ENCODE results near the gene SASH1.

The SASH1 gene

DNA sequence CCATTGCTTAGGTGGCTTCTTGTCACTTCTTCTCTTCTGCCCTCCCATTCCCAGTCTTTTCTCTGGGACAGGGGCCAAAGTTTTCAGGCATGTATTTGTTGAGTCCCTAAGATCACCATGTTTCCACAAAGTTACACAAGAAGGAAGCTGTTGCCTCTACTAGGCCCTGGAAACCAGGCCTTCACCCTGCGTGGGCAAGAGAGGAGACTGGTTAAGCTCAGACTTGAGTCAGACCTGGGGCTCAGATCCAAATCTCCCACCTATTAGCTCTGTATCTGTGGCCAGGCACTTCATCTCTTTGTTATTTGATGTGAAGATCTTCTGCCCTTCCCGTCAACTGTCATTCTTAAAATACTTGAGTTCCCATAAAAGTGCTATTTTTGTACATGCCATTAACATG, 154.6 kb downstream of the SASH1 start:
- no peak for DNase-seq (ENCODE audit: low read depth)

DNA sequence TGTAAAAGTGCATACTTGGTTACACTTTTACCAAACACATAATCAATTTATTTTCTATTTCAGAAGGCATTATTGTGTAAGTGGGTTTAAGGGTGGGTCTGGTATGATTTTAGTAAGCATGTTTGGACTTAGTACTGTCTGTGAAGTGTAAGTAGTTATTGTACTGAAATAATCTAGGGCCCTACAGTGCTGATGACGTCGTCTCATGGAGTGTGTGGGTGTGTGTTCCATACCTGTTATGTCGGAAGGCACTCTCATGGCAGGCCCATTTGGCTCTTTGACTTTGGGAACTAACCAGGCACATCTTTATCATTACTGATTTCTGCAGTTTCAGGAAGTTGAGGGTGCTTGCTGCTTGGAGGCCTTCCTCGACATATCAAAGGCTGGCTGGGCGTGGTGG, 155.1 kb downstream of the SASH1 start:
- no peak for DNase-seq (ENCODE audit: low read depth)

DNA sequence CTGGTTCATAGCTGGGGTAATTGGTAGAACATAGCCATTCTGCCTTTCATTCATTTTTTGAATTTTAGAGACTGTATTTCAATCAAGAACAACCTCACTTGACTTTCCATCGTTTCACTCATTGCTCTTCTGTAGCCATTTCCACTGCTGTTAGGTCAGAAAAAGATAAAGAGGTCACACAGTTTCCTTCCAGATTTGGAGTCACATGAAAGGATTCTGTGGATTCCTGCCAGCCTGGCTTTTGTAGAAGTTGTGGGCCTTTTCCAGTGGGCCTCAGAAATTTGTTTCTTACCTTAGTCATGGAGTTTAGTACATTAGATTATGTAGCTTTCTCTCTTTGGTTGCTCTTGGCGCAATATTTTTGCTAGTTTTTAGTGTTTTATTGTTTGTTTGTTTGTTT, 157.8 kb downstream of the SASH1 start:
- no peak for DNase-seq (ENCODE audit: low read depth)

DNA sequence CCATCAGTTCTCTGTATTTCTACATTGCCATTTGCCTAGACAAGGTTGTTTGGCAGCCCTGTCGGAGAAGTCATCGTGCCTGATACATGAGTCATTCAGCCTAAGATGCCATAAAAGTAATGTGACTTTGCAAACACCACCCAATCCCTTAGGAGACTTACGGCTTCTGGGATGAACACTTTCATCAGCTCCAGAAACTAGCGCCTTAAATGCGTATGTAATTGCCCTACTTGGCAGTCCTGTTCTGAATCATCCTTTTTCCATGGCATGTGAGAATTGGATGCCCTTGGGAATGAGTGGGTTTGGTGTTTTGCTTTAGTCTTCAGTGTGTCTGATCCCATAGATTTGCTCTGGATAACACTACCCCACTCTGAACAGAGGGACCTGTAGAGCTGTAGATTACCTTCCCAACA, 158.5 kb downstream of the SASH1 start:
- no peak for DNase-seq (ENCODE audit: low read depth)

DNA sequence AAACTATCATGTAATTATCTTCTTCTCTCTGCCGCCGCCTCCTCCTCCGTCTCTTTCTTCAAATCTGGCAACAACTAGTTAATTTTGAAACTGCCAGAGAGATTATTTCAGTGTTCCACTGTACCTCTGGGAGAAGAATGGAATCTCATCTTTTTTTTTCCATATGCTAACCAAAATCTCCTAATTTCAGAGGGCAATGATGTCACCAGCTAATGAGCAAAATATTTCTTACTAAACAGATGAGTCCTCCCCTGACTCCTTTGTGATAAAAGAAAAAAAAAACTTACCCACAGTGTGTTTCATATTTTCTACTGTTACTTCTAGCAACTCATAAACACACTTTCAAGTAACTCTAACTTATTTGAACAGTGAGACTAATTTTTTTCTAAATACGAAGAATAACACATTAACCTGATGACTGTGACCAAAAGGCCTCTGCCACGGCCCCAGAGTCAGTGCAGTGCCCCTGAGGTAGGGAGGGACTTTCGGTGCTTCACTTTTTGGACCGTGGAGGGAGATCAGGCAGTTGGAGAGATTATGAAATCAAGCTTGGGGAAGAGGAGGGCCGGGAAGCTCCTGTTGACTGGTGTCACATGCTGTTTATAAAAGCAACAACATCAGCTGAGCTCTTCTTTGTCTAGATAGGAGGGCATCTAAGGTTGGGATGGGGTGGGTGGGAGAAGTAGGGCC, 159.6 kb downstream of the SASH1 start:
- no peak for DNase-seq (ENCODE audit: low read depth)

DNA sequence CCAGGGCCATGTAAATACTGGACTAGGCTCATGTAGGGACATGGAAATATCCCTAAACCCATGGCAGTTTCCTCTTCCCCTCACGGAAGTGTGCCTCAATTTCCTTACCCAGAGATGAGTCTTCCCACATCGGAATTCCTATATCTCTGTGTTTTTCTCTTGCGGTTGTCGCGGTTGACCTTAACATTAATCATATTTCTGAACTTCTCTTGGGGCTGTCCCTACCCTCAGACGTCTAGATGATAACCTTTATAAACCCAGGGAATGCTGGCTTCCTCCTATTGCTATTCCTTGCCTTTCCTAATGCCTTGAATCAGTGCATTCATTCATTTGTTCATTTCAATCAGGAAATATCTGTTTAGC, 160.1 kb downstream of the SASH1 start:
- no peak for DNase-seq (ENCODE audit: low read depth)

DNA sequence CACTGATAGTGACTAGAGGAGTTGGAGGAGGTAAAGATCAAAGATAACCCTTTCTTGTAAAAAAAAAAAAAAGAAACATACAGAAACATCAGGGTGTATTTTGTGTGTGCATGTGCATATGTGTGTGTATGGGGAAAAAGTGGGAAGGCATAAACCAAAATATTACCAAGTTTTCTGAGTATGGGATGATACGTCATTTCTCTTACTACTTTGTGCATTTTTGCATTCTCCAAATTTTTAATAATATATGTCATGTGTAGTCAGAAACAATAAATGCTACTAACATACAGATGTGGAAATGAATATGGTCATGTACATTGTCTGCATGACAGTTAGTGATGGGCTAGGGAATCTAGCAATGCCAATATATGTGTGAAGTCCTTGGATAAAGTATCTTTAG, 161.1 kb downstream of the SASH1 start:
- DNase-seq (ENCODE audit: low read depth), result no peak

DNA sequence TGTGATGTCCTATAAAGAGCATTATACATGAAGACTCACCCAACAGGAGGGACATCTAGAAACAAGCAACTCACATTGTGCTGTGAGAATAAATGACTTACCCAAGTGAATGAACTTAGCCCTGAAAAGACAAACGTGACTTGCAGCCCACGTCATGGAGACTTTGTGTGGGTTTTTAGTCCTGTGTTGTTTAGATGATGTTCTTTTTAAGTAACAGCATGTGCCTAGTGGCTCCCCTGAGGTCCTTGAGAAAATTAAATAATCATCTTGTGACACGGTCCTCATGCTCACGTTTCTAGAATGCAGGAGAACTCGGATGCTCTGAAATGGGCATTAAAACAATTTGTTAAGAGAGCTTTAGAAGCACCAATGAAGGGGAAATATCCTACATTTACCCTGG, 165.1 kb downstream of the SASH1 start:
- DNase-seq (ENCODE audit: low read depth), result no peak

DNA sequence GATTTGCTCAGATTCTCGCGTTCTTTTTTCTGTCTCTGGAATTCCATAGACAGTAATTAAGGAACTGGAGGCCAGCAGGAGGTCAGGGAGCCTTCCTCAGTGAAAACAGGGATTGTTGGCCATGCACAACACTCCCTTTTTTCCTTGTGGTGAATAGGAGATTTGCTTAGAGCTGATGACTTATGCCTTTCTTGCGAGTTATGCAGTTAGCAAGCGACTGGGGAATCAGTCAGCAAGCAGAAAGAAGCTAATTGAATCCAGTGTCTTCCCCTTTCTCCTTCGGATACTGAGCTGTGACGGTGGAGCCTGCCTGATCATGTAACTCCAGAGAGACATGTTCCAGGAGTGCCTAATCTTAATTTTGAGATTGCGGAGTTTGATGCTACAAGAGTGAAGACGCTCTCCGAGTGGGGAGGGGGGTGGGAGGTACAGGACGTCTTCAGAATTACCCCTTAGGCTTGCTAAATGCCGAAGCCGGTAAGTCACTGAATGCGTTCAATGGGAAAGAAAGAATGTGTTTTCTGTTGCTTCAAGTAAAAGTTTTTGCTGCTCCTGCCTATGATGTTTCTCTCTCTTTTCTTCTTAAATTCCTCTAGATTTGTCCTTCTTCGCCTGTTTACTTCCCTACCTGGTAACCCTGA, 165.9 kb downstream of the SASH1 start:
- no peak for DNase-seq (ENCODE audit: low read depth)

DNA sequence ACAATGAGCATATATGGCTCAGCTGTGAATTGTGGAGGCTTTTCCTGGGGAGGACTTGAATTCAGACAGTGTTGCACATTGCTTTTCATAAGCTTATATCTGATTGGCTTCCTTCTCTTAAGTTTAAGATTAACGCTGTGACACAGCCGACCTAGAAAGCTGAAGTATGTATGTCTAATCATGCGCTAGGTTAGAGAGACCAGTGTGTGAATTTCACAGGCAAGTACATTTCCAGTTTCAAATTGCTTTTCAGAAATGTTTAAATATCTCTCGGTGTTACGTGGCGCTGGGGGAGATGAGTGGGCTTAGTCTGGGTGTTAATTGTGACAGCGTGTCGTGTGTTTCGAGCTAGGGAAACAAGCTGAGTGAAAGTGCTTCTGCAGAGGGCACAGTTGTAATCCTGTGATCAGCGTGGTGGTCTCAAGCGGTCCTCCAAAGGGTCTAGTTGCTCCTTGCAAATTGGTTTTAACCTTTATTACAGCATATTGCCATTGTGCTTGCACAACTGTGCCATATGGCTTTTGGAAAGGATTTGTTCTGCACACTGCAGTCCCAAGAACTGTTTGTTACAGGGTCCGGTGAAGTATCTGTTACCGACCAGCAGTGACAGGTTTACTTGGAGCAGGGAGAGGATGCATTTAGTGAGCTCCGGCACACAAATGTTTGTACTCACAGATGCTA, 166.6 kb downstream of the SASH1 start:
- DNase-seq (ENCODE audit: low read depth), result no peak

DNA sequence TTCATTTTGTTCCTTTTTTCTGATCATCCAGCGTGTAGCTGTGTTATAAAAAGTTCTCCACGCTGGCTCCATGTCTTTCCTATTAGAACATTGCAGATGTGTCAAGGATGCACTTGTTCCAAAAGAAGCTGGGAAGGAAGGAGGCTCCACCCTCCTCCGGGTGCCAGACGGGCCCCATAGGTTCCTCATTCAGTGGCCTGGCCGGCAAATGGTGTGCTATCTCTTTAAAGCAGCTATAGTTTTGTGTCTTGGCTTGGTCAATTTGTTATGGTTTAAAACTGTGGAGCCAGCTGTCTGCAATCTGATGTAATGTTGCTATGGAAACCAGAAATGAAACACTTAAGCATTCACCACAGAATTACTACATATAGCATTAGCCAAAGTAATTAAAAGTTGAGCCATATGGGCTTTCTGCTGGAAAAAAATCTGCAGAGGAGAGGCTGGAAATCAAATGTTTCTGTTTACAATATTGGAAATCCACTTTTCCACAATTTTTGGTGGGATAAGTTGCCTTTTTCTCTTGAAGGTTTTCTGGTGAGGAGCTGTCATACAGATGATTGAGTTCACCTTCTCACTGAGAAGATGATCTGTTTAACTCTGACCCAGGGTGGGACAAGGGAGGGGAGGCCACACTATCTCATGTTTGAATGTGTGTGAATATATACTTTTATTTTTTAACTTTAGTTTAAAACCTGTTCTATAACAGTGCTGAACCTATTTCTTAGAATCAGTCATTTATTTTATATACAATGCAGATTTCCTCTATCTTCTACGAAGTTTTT, 167.4 kb downstream of the SASH1 start:
- DNase-seq (ENCODE audit: low read depth), result no peak

DNA sequence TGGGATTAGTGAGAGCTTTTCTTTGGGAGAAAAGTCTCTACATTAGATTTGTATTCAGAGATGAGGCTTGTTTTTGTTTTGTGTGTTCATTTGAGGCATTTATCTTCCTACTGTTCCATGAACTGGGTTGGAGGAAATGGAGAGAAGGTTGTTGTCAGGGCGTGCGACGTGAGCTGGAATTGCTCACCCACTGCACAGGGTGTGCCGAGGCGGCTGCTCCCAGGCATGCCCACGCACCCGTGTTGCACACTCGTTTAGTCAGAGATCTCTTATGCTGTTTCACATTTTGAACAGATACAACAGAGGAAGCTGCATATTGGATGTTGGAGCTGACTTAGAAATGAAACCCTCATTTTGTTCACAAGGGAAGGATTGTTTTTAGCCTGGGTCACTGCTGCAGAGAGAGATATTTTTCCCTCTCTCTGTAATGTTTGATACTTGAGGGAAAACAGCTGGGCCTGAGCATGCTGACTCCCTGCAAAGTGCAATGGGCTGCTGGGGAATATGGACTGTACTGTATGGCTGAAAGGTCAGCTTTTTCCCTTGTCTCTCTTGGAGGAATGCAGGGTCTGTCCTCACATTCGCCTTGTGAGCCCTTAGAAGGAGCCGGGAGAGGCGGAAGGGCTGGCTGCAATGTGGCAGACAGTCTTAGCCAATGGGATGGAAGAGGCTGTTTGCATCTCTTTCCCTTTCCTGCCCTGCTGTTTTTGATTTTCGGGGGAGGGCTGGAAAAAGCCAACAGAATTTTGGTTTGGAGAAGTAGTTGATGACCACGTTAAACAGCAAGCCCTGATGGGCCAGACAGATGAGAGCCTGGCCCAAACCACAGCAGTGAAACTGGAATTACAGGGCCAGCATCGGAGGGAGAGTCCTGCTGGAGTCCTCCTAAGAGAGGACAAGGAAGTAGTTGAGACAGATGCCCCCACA, 170.8 kb downstream of the SASH1 start:
- no peak for DNase-seq (ENCODE audit: low read depth)

DNA sequence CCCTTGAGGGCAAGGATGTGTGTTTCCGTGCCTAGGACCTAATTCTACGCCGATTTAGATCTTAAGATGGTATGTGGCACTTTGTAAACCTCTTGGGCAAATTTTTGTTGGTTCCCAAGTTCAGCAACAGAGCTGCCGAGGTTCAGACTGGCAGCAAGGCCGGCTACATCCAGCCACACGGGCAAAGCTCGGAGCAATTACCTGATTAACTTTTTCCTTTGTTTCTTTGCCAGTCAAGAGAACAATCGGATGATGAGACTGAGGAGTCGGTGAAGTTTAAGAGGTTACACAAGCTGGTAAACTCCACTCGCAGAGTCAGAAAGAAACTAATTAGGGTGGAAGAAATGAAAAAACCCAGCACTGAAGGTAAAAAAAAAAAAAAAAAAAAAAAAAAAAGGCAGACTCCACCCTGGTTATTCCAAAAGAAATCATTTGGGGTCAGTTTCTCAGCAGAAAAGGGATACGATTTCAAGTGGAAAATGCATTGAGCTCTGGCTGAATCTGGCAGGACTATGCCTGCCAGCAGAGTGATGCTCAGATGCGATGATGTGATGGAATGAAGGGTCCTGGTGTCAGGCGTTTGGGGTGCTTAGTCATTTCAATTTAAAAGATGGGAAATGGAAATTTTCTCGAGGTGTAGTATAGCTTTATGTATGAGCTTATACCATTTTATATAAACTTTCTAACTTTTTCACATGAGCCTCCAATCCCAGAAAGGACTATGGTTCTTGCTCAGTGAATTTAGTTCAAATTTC, 171.6 kb downstream of the SASH1 start:
- DNase-seq (ENCODE audit: low read depth), result no peak

DNA sequence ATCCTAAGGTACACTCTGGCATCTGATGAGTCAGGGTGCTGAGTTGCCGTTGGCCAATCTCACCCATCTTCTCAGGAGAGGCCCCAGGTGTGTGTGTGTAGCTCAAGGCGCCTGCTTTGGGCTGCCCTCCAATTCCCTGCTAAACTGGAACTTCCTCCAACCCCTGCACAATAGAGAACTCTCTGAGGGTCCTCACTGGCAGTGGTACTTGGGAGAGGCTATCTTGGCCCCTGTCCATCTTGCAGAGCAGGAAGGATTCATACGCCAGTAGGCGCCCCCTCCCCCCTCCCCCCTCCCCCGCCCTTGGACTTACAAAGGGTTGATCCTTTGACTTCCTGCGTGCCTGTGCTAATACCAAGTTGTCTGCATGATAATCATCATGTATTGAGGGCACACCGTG, 173.6 kb downstream of the SASH1 start:
- no peak for DNase-seq (ENCODE audit: low read depth)

DNA sequence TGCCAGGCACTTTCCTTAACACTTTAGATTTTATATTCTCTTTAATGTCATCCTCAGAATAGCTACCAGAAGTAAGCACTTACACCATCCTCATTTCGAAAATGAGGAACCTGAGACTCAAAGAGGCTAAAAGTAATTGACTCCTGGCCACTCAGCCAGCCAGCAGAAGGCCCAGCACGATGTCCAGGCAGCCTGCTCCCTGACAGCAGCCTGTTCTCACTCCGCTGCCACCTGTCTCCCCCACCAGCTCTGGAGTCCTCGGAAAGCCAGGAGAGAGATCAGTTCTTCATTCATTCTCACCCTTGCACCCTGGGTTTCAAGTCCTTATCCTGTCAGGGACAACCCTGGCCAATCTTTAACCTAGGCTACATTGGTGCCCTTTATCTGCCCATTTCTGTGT, 174.0 kb downstream of the SASH1 start:
- DNase-seq (ENCODE audit: low read depth), result no peak

DNA sequence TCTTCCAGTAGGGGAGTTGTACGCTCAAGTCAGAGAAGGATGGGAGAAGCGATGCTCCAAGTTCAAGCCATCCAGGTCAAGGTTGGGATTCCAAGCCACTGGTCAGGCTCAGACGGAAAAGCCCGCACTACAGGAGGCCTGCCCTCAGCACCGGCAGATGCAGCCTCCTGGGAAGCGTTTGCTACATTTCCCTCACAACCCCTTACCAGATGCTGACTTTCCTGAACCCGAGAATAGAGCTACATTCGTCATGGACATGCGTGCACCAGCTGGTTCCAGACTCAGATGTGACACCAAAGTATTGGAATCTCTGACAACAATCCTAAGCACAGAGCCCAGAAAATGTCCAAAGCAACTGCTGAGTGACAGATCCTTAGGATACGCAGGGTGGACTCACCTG, 174.8 kb downstream of the SASH1 start:
- DNase-seq (ENCODE audit: low read depth), result no peak

DNA sequence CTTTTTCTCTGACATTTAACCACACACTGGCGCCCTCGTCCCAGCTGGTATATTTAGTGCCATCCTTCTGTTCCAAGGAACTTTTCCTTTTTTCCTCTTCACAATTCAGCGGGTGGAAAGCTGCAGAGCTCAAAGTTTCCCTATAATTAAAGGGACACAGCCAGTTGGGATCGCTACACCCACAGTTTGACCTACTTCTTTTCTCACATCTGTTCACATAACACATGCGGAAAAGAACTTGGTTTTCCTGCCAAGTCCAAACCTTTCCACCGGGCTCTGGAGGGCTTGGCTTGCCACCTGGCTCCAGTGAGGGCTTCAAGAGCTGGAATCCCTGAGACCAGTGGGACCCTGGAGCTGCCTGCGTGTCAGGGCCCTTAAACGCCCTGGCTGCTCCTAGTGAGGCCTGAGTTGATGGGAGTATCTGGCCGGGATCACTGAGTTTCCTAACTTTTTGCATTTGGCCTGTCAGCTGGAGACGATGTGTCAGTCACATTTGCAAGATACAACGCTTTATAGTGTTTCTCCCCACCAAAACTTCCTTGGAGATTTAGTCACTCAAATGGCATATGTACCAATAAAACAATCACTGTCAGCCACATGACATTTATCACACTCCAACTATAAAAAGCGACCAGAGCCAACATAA, 176.0 kb downstream of the SASH1 start:
- no peak for DNase-seq (ENCODE audit: low read depth)

DNA sequence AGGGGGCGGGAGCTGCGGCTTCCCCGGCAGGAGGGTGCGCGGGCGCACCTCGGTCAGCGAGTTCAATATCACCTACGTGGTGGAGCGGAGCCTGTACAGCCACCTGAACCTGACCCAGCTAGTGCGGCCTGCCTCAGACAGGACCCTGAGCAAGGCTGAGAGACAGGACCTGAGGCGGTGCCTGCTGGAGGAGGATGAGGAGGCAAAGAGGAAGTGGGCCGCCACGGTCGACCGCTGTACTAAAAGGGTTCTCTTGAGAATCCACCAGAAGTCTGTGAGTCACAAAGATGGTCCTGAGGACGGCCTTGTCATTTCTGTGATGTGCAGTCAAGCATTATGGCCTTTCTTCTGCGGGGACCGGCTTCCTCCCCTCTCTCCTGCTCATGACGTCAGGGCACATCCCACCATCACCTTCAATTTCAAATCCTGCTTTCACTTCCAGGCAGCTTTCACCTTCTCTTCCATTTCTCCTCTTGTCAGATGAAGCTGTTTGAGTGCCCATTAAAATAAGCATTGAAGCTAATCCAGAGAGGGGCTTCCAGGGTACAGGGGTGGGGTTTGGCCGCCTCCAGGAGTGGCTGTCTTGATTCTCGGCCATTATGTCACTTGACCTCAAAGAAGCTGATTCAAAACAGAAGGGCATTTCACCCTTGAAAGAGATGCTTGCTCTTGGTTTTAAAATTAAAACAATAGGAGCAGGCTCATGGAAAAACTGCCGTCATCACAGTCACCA, 177.6 kb downstream of the SASH1 start:
- no peak for DNase-seq (ENCODE audit: low read depth)

DNA sequence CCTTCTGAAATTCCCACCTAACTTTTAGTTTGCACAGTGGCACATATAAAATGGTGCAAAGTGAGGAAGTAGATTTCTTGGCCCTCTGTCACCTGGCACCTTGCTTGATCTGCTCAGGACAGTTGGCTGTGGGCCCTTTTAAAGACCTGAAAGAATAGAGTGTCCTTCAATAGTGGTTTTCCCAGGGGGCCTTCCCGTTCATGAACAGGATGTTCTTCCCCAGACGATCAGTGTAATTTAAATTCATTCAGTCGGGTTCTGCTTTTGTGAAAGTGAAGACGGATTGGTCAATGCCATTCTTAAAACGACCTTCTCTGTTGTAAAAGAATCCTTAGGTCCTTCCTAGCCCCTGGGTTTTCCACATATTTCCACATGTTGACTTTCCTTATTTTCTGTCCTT, 178.5 kb downstream of the SASH1 start:
- DNase-seq (ENCODE audit: low read depth), result no peak

DNA sequence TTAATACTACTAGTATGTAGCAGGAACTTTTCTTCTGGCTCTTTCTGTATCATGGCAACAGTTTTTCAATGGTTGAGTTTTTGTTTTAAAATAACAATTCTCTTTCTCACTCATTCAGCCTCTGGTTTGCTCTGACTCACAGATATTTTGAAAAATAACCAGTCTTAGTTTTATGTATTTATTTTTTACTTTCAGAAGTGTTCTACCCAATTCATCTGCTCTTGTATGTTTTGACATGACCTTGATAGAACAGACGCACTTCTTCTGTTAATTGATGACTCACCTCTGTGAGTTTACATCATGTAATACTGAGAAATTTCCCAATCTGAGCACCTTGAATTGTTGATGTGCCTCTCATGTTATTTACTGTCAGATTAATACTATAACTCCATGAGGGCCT, 178.9 kb downstream of the SASH1 start:
- no peak for DNase-seq (ENCODE audit: low read depth)

Data from T follicular helper cell (primary cell).